Aorta (tissue), 5 donors: Measurements from ENCODE around the gene CNTLN. TPM values are rescaled to one million over a fixed set of nuclear protein-coding genes. Genes with fewer than 3 reads are reported as not detected.
"Not testable (repeated sequence)": the region's sequence is repeated elsewhere in the genome, so short reads cannot be mapped to it uniquely, and the experiment has no call there.

Experiments
- ATAC-seq: fragments of 200-7000 bp; cut with Tn5 transposase; one replicate; pipeline ENCODE4 v1.9.1; 2022; ENCODE audit warnings: moderate library complexity; ENCODE audit not compliant: low FRiP score
- DNase-seq, 2 donors: peaks; one replicate each; pipeline ENCODE4 v3.0.0-alpha.2; 2020
- H3K27ac ChIP-seq, 2 donors: one replicate each; pipeline ENCODE4 v1.5.1; 2013; ENCODE audit warnings: low read length in 2 of 2, mild to moderate bottlenecking in 2 of 2, moderate library complexity in 2 of 2, control low read depth in 1 of 2, inconsistent platforms in 1 of 2, low read depth in 1 of 2
- H3K27me3 ChIP-seq, 2 donors: one replicate each; pipeline ENCODE4 v1.6.1; 2013; ENCODE audit warnings: control low read depth in 1 of 2, low read length in 1 of 2, mild to moderate bottlenecking in 1 of 2, moderate library complexity in 1 of 2; ENCODE audit not compliant: insufficient read depth in 2 of 2, control insufficient read depth in 1 of 2
- H3K36me3 ChIP-seq, 2 donors: one replicate each; pipeline ENCODE4 v1.6.1; 2013; ENCODE audit warnings: control low read depth in 1 of 2, low read length in 1 of 2, mild to moderate bottlenecking in 1 of 2; ENCODE audit not compliant: insufficient read depth in 2 of 2, control insufficient read depth in 1 of 2
- H3K4me1 ChIP-seq, 2 donors: one replicate each; pipeline ENCODE4 v1.6.1; 2013; ENCODE audit warnings: low read length in 2 of 2, control low read depth in 1 of 2, mild to moderate bottlenecking in 1 of 2, moderate library complexity in 1 of 2; ENCODE audit not compliant: insufficient read depth in 2 of 2, control insufficient read depth in 1 of 2
- H3K4me3 ChIP-seq, 2 donors: one replicate each; pipeline ENCODE4 v1.5.1; 2013; ENCODE audit warnings: low read length in 2 of 2, control low read depth in 1 of 2, mild to moderate bottlenecking in 1 of 2
- H3K9me3 ChIP-seq: one replicate; pipeline ENCODE4 v1.6.1; 2013; ENCODE audit warnings: mild to moderate bottlenecking, low read length; ENCODE audit not compliant: control insufficient read depth
- WGBS, 2 donors: extraction: QIAGEN DNeasy Blood & Tissue Kit; methylation state at CpG; one replicate each; pipeline ENCODE4 v1.1.7; 2013; 5-methylcytosine and 5-hydroxymethylcytosine counted together
- intact Hi-C, 2 donors: fragments of 100-400 bp; cut with DNase I; formaldehyde crosslinking; loops; one replicate each; pipeline versions ENCODE4 v1.14.2 to v1.15.0; 2022
- polyA plus RNA-seq, 2 donors: library from polyadenylated mRNA; stranded (reverse); fragments of 200-250 nt; gene quantifications; one replicate each; pipeline ENCODE4 v1.2.3, GENCODE V29; 2013
- total RNA-seq, 2 donors: library from RNA; stranded (reverse); fragmentation: NEBNext Ultra II Directional; extraction: Animal tissue kit (Norgen Biotek cat#: 25700); gene quantifications; one replicate each; pipeline ENCODE4 v1.2.1, GENCODE V29; 2021
- donor health status: healthy with polysubstance abuse.
- donor health status: Bipolar disorder and iron deficiency.
- donor health status: DM: no; HTN: no; CAD: no.
- donor health status: DM: no; HTN: no; CAD: no.
- donor health status: DM: yes; HTN: yes; CAD: no.

The CNTLN gene
- total and polyA plus RNA-seq, 4 donors = 2.6 to 17.0 (median 8.6) TPM

GRCh38 chr9:17509151-17509550, 374.3 kb downstream of the CNTLN start:
- no peak for ATAC-seq
- H3K27me3 ChIP-seq = no peaks in the 10 kb centered on the region

DNA sequence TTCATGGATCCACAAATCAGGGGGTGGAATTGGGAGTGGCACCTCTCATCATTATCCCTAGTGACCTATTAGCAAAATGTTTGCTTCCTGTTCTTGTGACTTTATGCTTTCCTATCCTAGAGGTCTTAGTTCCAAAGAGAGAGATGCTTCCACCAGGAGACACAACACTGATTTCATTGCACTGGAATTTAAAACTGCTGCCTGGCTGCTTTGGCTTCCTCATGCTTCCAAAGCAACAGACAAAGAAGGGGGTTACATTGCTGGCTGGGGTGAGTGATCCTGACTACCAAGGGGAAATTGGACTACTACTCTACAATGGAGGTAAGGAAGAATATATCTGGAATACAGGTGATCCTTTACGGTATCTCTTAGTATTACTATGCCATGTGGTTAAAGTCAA, 374.9 kb downstream of the CNTLN start:
- H3K9me3 ChIP-seq = no peaks in the 10 kb centered on the region
- DNase-seq (no peak), ATAC-seq (no peak)
- no peaks in the 10 kb centered on the region for H3K27me3 ChIP-seq
- 98 to 100% methylated on average over 1 of the region's 1 CpG for WGBS, 2 donors
- intact Hi-C loops = no loop called here
- H3K27ac ChIP-seq = no peak overlapping the region
- H3K4me3 ChIP-seq = no peak overlapping the region
- H3K4me1 ChIP-seq = no peaks in the 10 kb centered on the region
- H3K36me3 ChIP-seq = no peaks in the 10 kb centered on the region

More at GRCh38 chr9:17509151-17509550, 374.3 kb downstream of the CNTLN start:
- H3K4me1 ChIP-seq = no peaks in the 10 kb centered on the region
- intact Hi-C loops = no loop called here
- no peak overlapping the region for H3K4me3 ChIP-seq
- WGBS, 2 donors = 91 to 95% methylated on average over 1 of the region's 1 CpG
- DNase-seq = no peak
- no peak overlapping the region for H3K27ac ChIP-seq
- no peaks in the 10 kb centered on the region for H3K36me3 ChIP-seq
- no peaks in the 10 kb centered on the region for H3K9me3 ChIP-seq

GRCh38 chr9:17519761-17520160, 384.9 kb downstream of the CNTLN start:
- no peaks in the 10 kb centered on the region for H3K36me3 ChIP-seq
- intact Hi-C loops = loop anchor here in 1 of 2 donors (10.0 kb wide), 1 partner anchor 285 kb away; no protein-coding TSS in a partner anchor
- no peaks in the 10 kb centered on the region for H3K27me3 ChIP-seq
- no peaks in the 10 kb centered on the region for H3K9me3 ChIP-seq
- WGBS, 2 donors = 23 to 25% methylated on average over 4 of the region's 4 CpGs
- DNase-seq = no peak
- H3K4me1 ChIP-seq = no peaks in the 10 kb centered on the region
- H3K4me3 ChIP-seq = no peak overlapping the region
- no peak overlapping the region for H3K27ac ChIP-seq
- ATAC-seq = no peak

DNA sequence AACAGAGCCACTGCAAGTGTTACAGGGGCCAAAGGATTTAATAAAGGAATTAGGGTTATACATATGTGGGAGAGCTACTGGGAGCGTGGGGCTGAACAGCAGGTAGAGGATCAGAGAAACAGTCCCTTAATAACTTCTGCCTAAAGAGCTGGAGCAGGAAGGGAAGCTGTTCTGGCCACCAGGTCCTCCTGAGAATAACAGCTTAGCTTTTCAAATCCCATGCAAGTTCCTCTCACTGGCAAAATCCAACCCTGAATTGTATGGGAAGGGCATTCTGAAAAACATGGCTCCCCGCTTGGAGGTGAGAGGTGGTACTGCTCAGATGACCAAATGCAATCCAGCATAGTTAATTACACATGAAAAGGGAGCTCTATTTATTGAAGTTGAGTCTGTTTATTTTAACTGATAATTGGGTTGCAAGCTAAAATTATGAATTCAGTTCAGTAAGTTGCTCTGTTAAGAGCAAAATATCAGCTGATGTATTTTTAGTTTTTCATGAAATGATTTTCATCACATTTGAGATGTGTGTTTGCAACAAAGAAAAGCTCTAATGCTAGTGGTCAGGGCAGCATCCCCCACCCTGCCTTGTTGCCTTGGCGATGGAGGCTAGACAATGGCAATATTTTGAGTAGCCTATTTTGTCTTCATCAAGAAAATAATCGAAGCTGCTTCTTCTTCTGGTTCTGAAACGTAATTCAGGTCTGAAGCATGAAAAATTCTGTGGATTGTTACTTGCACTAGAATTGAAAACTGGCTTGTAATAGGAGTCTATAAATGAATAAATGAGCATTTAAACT, 385.6 kb downstream of the CNTLN start:
- Histone ChIP-seq H3K9me3 (no peaks in the 10 kb centered on the region), H3K4me3 (no peak overlapping the region), H3K36me3 (no peaks in the 10 kb centered on the region), H3K27me3 (no peaks in the 10 kb centered on the region), H3K4me1 (no peaks in the 10 kb centered on the region), H3K27ac (no peak overlapping the region)
- ATAC-seq (no peak), DNase-seq (no peak)
- intact Hi-C loops = loop anchor here in 1 of 2 donors (10.0 kb wide), 1 partner anchor 284 kb away; no protein-coding TSS in a partner anchor
- WGBS, 2 donors = 84% methylated on average over 5 of the region's 5 CpGs

DNA sequence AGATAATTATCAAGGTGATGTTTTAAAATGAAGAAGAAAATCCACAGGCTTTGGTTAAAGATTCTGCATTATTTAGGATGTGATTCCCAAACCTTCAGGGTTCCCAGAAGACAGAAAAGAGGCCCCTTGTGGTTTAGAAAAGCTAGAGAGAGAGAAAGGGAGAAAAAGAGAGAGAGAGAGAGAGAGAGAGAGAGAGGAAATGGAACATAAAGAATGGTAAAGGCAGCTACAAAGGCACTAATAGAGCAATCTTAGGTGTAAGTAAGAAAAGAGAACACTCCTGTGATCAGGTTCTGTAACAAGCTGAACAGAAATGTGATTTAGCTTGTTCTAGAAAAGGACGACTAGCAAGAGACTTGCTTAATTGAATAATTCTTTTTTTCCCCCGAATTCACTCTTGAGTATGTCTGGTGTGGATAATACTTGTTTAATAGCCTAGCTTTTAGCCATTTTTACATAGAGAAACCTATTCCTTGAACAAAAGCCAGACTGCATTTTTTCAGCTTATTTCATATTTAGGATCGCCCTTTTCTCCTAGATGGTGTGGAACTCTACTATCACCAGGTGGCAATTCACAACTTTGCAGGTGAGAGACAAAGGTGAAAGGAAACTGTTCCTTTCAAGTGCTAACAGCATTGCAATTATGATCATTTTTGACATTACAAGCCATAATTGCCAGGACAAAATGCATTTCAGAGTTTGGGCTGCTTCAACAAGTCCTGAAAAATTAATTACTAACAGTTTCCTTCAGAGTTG, 386.4 kb downstream of the CNTLN start:
- no peaks in the 10 kb centered on the region for H3K9me3 ChIP-seq
- no peak for ATAC-seq
- intact Hi-C loops = loop anchor here in 1 of 2 donors (10.0 kb wide), 1 partner anchor 284 kb away; no protein-coding TSS in a partner anchor
- no peaks in the 10 kb centered on the region for H3K27me3 ChIP-seq
- no peak overlapping the region for H3K4me3 ChIP-seq
- 82 to 85% methylated on average over 3 of the region's 3 CpGs for WGBS, 2 donors
- H3K4me1 ChIP-seq = no peaks in the 10 kb centered on the region
- DNase-seq = no peak
- no peak overlapping the region for H3K27ac ChIP-seq
- no peaks in the 10 kb centered on the region for H3K36me3 ChIP-seq

DNA sequence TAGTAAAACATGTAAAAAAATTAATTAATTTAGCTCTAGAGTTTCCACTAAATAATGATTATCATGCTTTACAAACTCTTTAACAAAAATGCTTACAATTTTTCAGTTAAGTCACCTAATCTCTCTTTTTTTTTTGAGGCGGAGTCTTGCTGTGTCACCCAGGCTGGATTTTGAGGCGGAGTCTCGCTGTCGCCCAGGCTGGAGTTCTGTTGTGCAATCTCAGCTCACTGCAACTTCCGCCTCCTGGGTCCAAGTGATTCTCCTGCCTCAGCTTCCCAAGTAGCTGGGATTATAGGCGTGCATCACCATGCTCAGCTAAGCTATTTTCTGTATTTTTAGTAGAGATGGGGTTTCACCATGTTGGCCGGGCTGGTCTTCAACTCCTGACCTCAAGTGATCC, 391.9 kb downstream of the CNTLN start:
- H3K27ac ChIP-seq, DNase-seq, H3K27me3 ChIP-seq, H3K4me1 ChIP-seq, ATAC-seq, H3K4me3 ChIP-seq, H3K36me3 ChIP-seq, H3K9me3 ChIP-seq: not testable (repeated sequence)
- 90 to 92% methylated on average over 7 of the region's 7 CpGs for WGBS, 2 donors
- intact Hi-C loops = loop anchor here in 1 of 2 donors (10.0 kb wide), 1 partner anchor 278 kb away; no protein-coding TSS in a partner anchor

DNA sequence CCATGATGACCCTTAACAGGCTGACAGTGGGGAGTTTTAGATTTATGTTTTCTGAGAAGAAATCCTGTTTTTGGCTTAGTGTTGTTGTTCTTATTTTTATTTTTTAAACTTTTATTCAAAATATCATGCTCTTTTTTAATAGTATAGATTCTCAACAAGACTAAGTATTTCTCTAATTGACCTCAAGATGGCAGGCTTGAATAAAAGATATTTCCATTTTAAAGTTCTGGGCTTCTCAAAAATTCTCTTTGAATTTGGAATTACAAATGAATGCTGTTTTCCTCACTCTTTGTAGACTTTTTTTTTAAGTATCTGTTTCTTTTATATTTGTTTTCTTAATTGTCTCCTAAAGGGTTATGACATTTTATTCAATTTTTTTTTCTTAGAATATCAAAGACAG, 394.0 kb downstream of the CNTLN start:
- intact Hi-C loops = loop anchor here in 1 of 2 donors (10.0 kb wide), 1 partner anchor 276 kb away; no protein-coding TSS in a partner anchor
- no peak overlapping the region for H3K4me3 ChIP-seq

DNA sequence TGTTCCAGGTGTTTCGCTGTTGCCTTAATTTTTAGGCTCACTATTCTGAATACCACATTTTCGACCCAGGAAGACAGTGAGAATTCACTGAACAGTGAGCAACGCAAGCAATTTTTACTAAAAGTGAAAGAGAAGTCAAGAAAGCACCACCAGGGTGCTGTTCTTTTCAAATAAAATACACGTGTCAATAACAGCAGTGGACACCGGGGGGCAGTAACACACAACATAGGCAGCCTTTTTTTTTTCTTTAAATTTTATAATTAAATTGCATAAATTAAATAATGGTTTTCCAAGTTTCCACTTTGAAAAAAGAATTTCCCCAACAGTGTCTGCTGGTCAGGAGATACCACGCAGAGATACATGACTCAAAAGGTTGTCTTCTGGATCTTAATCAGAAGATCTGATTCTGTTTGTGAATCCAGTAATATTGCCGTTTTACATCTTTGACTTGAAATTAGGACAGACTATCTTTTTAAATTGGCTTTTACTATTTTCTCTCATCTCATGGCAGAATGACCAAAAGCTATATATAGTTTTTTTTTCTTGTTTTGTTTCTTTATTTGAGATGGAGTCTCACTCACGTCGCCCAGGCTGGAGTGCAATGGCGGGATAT, 396.9 kb downstream of the CNTLN start:
- Histone ChIP-seq H3K27me3 (no peaks in the 10 kb centered on the region), H3K4me1 (no peaks in the 10 kb centered on the region), H3K9me3 (no peaks in the 10 kb centered on the region), H3K4me3 (no peak overlapping the region), H3K27ac (no peak overlapping the region), H3K36me3 (no peaks in the 10 kb centered on the region)
- intact Hi-C loops = loop anchor here (2.0 to 10.0 kb wide), 2 partner anchors 271 to 683 kb away; no protein-coding TSS in a partner anchor
- ATAC-seq (no peak), DNase-seq (no peak)
- 44% methylated on average over 10 of the region's 10 CpGs for WGBS, 2 donors

More for the DNA sequence above, 394.0 kb downstream of the CNTLN start:
- H3K27ac ChIP-seq = no peak overlapping the region
- H3K27me3 ChIP-seq = no peaks in the 10 kb centered on the region
- no peaks in the 10 kb centered on the region for H3K36me3 ChIP-seq
- ATAC-seq (no peak), DNase-seq (no peak)
- H3K4me1 ChIP-seq = no peaks in the 10 kb centered on the region
- no peaks in the 10 kb centered on the region for H3K9me3 ChIP-seq
